ENCODE results near the gene EHD1. TPM values are rescaled to one million over a fixed set of nuclear protein-coding genes. Genes with fewer than 3 reads are reported as not detected.

EHD1 gene
- total and polyA plus RNA-seq, 2 of the 8 experiments (the other 6 are each of a cell fraction or from before 2014, with no cell fraction given), result 31.5 to 42.9 TPM

- no peak for TF ChIP-seq BRCA1 (IDR thresholded peaks at IDR 0.05; ENCODE audit: low read depth, low read length)
Observed at GRCh38 chr11:64913171-64913727, 34.8 kb upstream of the EHD1 start (continued).
